WTC11 (cell line): ENCODE results near the gene SPOCD1. TPM values are rescaled to one million over a fixed set of nuclear protein-coding genes. Genes with fewer than 3 reads are reported as not detected.

Experiments
- ATAC-seq: fragments of 200-7000 bp; cut with Tn5 transposase; 2 replicates; pipeline ENCODE4 v1.10.0; 2021; ENCODE audit warnings: mild to moderate bottlenecking, moderate library complexity
- CTCF ChIA-PET: fragments of 300-600 bp; sonication (Branson Sonifier 250); formaldehyde crosslinking; loops from one replicate; lab custom pipeline; 2021; ENCODE audit warnings: antibody characterized with exemption; lab: Charles Lee
- POLR2A ChIA-PET: fragments of 350-600 bp; sonication (Branson Sonifier 250); formaldehyde crosslinking; loops from one replicate; lab custom pipeline; 2021; ENCODE audit warnings: antibody characterized with exemption; lab: Charles Lee
- DNase-seq: peaks from one replicate; pipeline ENCODE4 v3.0.0; 2021; ENCODE audit warnings: low spot score
- H3K27ac Mint-ChIP-seq: 2 replicates; pipeline ENCODE4 v1.8.0; 2021; ENCODE audit warnings: mixed read lengths
- H3K27me3 Mint-ChIP-seq: 2 replicates; pipeline ENCODE4 v1.8.0; 2021; ENCODE audit warnings: low read depth, mild to moderate bottlenecking, moderate library complexity, mixed read lengths
- H3K36me3 Mint-ChIP-seq: 2 replicates; pipeline ENCODE4 v1.8.0; 2021; ENCODE audit warnings: mixed read lengths
- H3K4me1 Mint-ChIP-seq: 2 replicates; pipeline ENCODE4 v1.8.0; 2022; ENCODE audit warnings: mixed read lengths
- H3K4me3 Mint-ChIP-seq: 2 replicates; pipeline ENCODE4 v1.8.0; 2021; ENCODE audit warnings: mild to moderate bottlenecking, moderate library complexity, mixed read lengths
- H3K9me3 Mint-ChIP-seq: 2 replicates; pipeline ENCODE4 v1.8.0; 2021; ENCODE audit warnings: mixed read lengths
- AFF4 ChIP-seq: sonication (generic); formaldehyde crosslinking; IDR thresholded peaks from 2 replicates; pipeline ENCODE4 v1.8.1; 2023; ENCODE audit warnings: mild to moderate bottlenecking, missing genetic modification reagents, borderline replicate concordance
- ARID4B ChIP-seq: sonication (generic); formaldehyde crosslinking; IDR thresholded peaks from 2 replicates; pipeline ENCODE4 v1.8.0; 2023; ENCODE audit warnings: missing genetic modification reagents, mild to moderate bottlenecking, borderline replicate concordance
- CBFB ChIP-seq: sonication (generic); formaldehyde crosslinking; IDR thresholded peaks from 2 replicates; pipeline ENCODE4 v1.8.1; 2022; ENCODE audit warnings: mild to moderate bottlenecking, low read depth, missing genetic modification reagents
- ERG ChIP-seq: fragments of 250-450 bp; sonication (Bioruptor Pico); IDR thresholded peaks from 2 replicates; pipeline ENCODE4 v1.8.0; 2021; ENCODE audit warnings: mild to moderate bottlenecking
- ESRRA ChIP-seq: sonication (generic); formaldehyde crosslinking; IDR thresholded peaks from 2 replicates; pipeline ENCODE4 v1.8.1; 2022; ENCODE audit warnings: mild to moderate bottlenecking, missing genetic modification reagents, borderline replicate concordance
- GRHL2 ChIP-seq: fragments of 250-450 bp; sonication (Bioruptor Pico); IDR thresholded peaks from 2 replicates; pipeline ENCODE4 v1.8.0; 2022; ENCODE audit warnings: mild to moderate bottlenecking, moderate library complexity; ENCODE audit not compliant: insufficient replicate concordance, severe bottlenecking
- HMGXB4 ChIP-seq: sonication (generic); formaldehyde crosslinking; IDR thresholded peaks from 2 replicates; pipeline ENCODE4 v1.8.1; 2023; ENCODE audit warnings: mild to moderate bottlenecking, moderate library complexity, missing genetic modification reagents
- KAT7 ChIP-seq: sonication (generic); formaldehyde crosslinking; IDR thresholded peaks from 2 replicates; pipeline ENCODE4 v1.8.1; 2023; ENCODE audit warnings: missing genetic modification reagents, mild to moderate bottlenecking, borderline replicate concordance
- NFYB ChIP-seq: sonication (generic); formaldehyde crosslinking; conservative IDR thresholded peaks from 2 replicates; pipeline ENCODE4 v1.8.0; 2022; ENCODE audit warnings: low read depth, missing genetic modification reagents
- NR2C2 ChIP-seq: sonication (generic); formaldehyde crosslinking; IDR thresholded peaks from 2 replicates; pipeline ENCODE4 v1.8.0; 2022; ENCODE audit warnings: mild to moderate bottlenecking, missing genetic modification reagents
- RELA ChIP-seq: sonication (generic); formaldehyde crosslinking; IDR thresholded peaks from 2 replicates; pipeline ENCODE4 v1.8.1; 2022; ENCODE audit warnings: missing genetic modification reagents, mild to moderate bottlenecking, borderline replicate concordance
- RORB ChIP-seq: fragments of 250-450 bp; sonication (Bioruptor Pico); IDR thresholded peaks from 2 replicates; pipeline ENCODE4 v1.9.0; 2021; ENCODE audit warnings: mild to moderate bottlenecking
- SMAD3 ChIP-seq: sonication (generic); formaldehyde crosslinking; IDR thresholded peaks from 2 replicates; pipeline ENCODE4 v1.8.0; 2022; ENCODE audit warnings: missing genetic modification reagents, mild to moderate bottlenecking, borderline replicate concordance
- SP1 ChIP-seq: sonication (generic); formaldehyde crosslinking; conservative IDR thresholded peaks from 2 replicates; pipeline ENCODE4 v1.8.1; 2022; ENCODE audit warnings: missing genetic modification reagents
- TCF7 ChIP-seq: sonication (generic); formaldehyde crosslinking; IDR thresholded peaks from 2 replicates; pipeline ENCODE4 v1.8.0; 2022; ENCODE audit warnings: mild to moderate bottlenecking, low read depth, missing genetic modification reagents, moderate library complexity
- TEAD1 ChIP-seq: sonication (generic); formaldehyde crosslinking; IDR thresholded peaks from 2 replicates; pipeline ENCODE4 v1.8.0; 2022; ENCODE audit warnings: mild to moderate bottlenecking, missing genetic modification reagents
- TP53 ChIP-seq: sonication (generic); formaldehyde crosslinking; IDR thresholded peaks from 2 replicates; pipeline ENCODE4 v1.8.1; 2023; ENCODE audit warnings: mild to moderate bottlenecking, missing genetic modification reagents
- USF1 ChIP-seq: sonication (generic); formaldehyde crosslinking; IDR thresholded peaks from 2 replicates; pipeline ENCODE4 v1.8.0; 2022; ENCODE audit warnings: mild to moderate bottlenecking, missing genetic modification reagents
- USF2 ChIP-seq: sonication (generic); formaldehyde crosslinking; IDR thresholded peaks from 2 replicates; pipeline ENCODE4 v1.8.1; 2023; ENCODE audit warnings: mild to moderate bottlenecking, missing genetic modification reagents, moderate library complexity
- ZMAT4 ChIP-seq: fragments of 250-450 bp; sonication (Bioruptor Pico); IDR thresholded peaks from 2 replicates; pipeline ENCODE4 v1.9.0; 2021; ENCODE audit warnings: mild to moderate bottlenecking
- ZNF317 ChIP-seq: sonication (generic); formaldehyde crosslinking; IDR thresholded peaks from 2 replicates; pipeline ENCODE4 v1.8.1; 2023; ENCODE audit warnings: low read depth, mild to moderate bottlenecking, moderate library complexity, missing genetic modification reagents, borderline replicate concordance
- ZNF396 ChIP-seq: fragments of 250-450 bp; sonication (Bioruptor Pico); IDR thresholded peaks from 2 replicates; pipeline ENCODE4 v1.8.0; 2021; ENCODE audit warnings: mild to moderate bottlenecking, moderate library complexity, borderline replicate concordance
- total RNA-seq: library from RNA; stranded (reverse); gene quantifications from 3 replicates; pipeline ENCODE4 v1.2.3, GENCODE V29; 2021

The SPOCD1 gene
- total RNA-seq, 1 experiment from 2014 or later: 3.0 TPM

- H3K9me3 Mint-ChIP-seq: 0 out of 2 replicates have a peak, but pooled peaks cover 2% of the 10 kb centered on the region
- POLR2A ChIA-PET: no interaction called here
- CTCF ChIA-PET: interaction anchor here (1.4 to 1.8 kb wide), 2 partner anchors 15 to 30 kb away, joined by 3 to 7 read pairs; partner anchors contain the start of gene SPOCD1
- no peak overlapping the region for H3K27ac Mint-ChIP-seq
- H3K27me3 Mint-ChIP-seq: peaks cover 2% of the 10 kb centered on the region; the same call in 1 of the 2 replicates
- TF ChIP-seq USF1 (no peak), KAT7 (no peak), CBFB (CRISPR knock-in tag) (no peak), TCF7 (no peak), TP53 (CRISPR knock-in tag) (no peak), ZNF396 (CRISPR knock-in tag) (no peak), ESRRA (CRISPR knock-in tag) (no peak)
- no peaks in the 10 kb centered on the region for H3K4me1 Mint-ChIP-seq
- no peak for DNase-seq
- H3K36me3 Mint-ChIP-seq: no peaks in the 10 kb centered on the region
- no peak overlapping the region for H3K4me3 Mint-ChIP-seq
- no peak for ATAC-seq
Measured at GRCh38 chr1:31830511-31830910, 14.7 kb upstream of the SPOCD1 start.

- ChIA-PET CTCF (interaction anchor here (0.5 to 1.8 kb wide), 7 partner anchors 12 to 147 kb away, joined by 3 to 11 read pairs (median 4); partner anchors contain the start of gene SPOCD1), POLR2A (no interaction called here)
- H3K36me3 Mint-ChIP-seq: no peaks in the 10 kb centered on the region
- no peaks in the 10 kb centered on the region for H3K27me3 Mint-ChIP-seq
- no peak overlapping the region for H3K27ac Mint-ChIP-seq
- no peaks in the 10 kb centered on the region for H3K9me3 Mint-ChIP-seq
- no peak overlapping the region for H3K4me3 Mint-ChIP-seq
- H3K4me1 Mint-ChIP-seq: no peaks in the 10 kb centered on the region
- TF ChIP-seq GRHL2 (CRISPR knock-in tag) (no peak), SMAD3 (CRISPR knock-in tag) (no peak), USF2 (CRISPR knock-in tag) (no peak), KAT7 (no peak), ZNF317 (CRISPR knock-in tag) (no peak), RELA (no peak), ZMAT4 (CRISPR knock-in tag) (no peak), ARID4B (CRISPR knock-in tag) (no peak), HMGXB4 (CRISPR knock-in tag) (no peak), SP1 (CRISPR knock-in tag) (no peak), NR2C2 (CRISPR knock-in tag) (no peak), AFF4 (CRISPR knock-in tag) (no peak), TEAD1 (no peak), RORB (CRISPR knock-in tag) (no peak), ERG (no peak), NFYB (CRISPR knock-in tag) (no peak)
- ATAC-seq: no peak
- no peak for DNase-seq
Measured at GRCh38 chr1:31830065-31830464, 14.2 kb upstream of the SPOCD1 start.
